ENCODE measurements around the gene NOL9.

NOL9 gene

DNA sequence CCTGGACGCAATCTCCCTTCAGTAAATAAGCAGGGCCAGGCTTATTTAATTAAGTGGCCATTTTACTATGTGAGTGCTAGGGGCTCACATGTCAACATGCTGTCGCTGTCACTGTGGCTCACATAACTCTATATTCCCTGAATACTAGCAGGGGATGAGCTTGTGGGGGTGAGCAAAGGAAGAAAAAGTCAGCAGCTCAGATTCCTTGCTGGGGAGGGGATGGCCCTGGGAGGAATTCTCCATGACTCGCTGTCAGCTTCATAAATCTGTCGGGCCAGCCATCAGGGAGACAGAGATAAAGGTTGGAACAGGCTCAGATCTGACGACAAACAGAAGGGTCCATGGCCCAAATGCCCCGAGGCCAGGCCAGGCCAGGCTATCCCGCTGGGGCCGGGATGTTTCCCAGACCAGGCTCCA is 36.9 kb downstream of the NOL9 start:
- Histone ChIP-seq H2AFZ (ENCODE audit: low read length) (no peak overlapping the region), H3K9me2 (ENCODE audit: low read depth, low read length) (no peaks in the 10 kb centered on the region), H3K9me3 (ENCODE audit: low read length) (no peaks in the 10 kb centered on the region), H4K20me1 (ENCODE audit: insufficient read depth, low read length) (no peaks in the 10 kb centered on the region), H3K27ac (ENCODE audit: low read depth, low read length, poor library complexity, severe bottlenecking) (no peak overlapping the region), H3K4me2 (ENCODE audit: low read length) (no peak overlapping the region), H3K36me3 (ENCODE audit: insufficient read depth, low read length) (peaks cover 10% of the 10 kb centered on the region), H3K79me2 (ENCODE audit: insufficient read depth, low read length) (no peaks in the 10 kb centered on the region), H3K27me3 (ENCODE audit: insufficient read depth, low read length) (no peaks in the 10 kb centered on the region), H3K4me3 (ENCODE audit: low read depth, low read length, poor library complexity, severe bottlenecking) (no peak overlapping the region), H3K9ac (ENCODE audit: low read length) (no peak overlapping the region), H3K4me1 (ENCODE audit: insufficient read depth, low read length, severe bottlenecking) (no peaks in the 10 kb centered on the region), H3F3A (ENCODE audit: insufficient read depth, low read length) (no peaks in the 10 kb centered on the region)
- TF ChIP-seq EZH2 (IDR thresholded peaks at IDR 0.05; ENCODE audit: borderline replicate concordance, low read length) = no peak
- TF ChIP-seq, protein P1, sequence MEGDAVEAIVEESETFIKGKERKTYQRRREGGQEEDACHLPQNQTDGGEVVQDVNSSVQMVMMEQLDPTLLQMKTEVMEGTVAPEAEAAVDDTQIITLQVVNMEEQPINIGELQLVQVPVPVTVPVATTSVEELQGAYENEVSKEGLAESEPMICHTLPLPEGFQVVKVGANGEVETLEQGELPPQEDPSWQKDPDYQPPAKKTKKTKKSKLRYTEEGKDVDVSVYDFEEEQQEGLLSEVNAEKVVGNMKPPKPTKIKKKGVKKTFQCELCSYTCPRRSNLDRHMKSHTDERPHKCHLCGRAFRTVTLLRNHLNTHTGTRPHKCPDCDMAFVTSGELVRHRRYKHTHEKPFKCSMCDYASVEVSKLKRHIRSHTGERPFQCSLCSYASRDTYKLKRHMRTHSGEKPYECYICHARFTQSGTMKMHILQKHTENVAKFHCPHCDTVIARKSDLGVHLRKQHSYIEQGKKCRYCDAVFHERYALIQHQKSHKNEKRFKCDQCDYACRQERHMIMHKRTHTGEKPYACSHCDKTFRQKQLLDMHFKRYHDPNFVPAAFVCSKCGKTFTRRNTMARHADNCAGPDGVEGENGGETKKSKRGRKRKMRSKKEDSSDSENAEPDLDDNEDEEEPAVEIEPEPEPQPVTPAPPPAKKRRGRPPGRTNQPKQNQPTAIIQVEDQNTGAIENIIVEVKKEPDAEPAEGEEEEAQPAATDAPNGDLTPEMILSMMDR (IDR thresholded peaks at IDR 0.05; ENCODE audit: low read length) = no peak

DNA sequence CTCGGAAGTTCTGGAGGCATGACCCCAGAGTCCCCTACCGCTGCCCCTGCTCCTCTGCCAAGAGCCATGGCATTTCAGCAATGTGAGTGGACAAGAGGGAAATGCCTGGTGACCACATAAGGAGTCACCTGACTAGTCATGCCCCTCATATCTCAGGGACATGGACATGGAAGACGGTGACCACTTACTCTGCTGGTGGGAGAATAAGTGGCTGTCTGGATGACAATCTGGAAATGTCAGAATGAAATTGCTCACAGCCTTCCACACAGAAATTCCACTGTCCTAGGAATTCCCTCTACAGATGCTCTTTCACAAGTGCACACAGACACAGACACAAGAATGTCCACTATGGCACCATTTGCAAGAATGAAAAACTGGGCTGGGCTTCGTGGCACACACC is 38.5 kb downstream of the NOL9 start:
- Histone ChIP-seq H2AFZ (ENCODE audit: low read length) (no peak overlapping the region), H4K20me1 (ENCODE audit: insufficient read depth, low read length) (no peaks in the 10 kb centered on the region), H3F3A (ENCODE audit: insufficient read depth, low read length) (no peaks in the 10 kb centered on the region), H3K36me3 (ENCODE audit: insufficient read depth, low read length) (peaks cover under 1% of the 10 kb centered on the region; the same call in 1 of the 2 replicates), H3K79me2 (ENCODE audit: insufficient read depth, low read length) (no peaks in the 10 kb centered on the region), H3K4me3 (ENCODE audit: low read depth, low read length, poor library complexity, severe bottlenecking) (no peak overlapping the region), H3K9me3 (ENCODE audit: low read length) (no peaks in the 10 kb centered on the region), H3K4me1 (ENCODE audit: insufficient read depth, low read length, severe bottlenecking) (no peaks in the 10 kb centered on the region), H3K9ac (ENCODE audit: low read length) (no peak overlapping the region), H3K27ac (ENCODE audit: low read depth, low read length, poor library complexity, severe bottlenecking) (no peak overlapping the region), H3K4me2 (ENCODE audit: low read length) (no peak overlapping the region), H3K27me3 (ENCODE audit: insufficient read depth, low read length) (no peaks in the 10 kb centered on the region; the same call in 1 of the 2 replicates), H3K9me2 (ENCODE audit: low read depth, low read length) (no peaks in the 10 kb centered on the region)
- no peak for TF ChIP-seq EZH2 (IDR thresholded peaks at IDR 0.05; ENCODE audit: borderline replicate concordance, low read length)
- TF ChIP-seq, protein P1 (IDR thresholded peaks at IDR 0.05; ENCODE audit: low read length) = no peak

DNA sequence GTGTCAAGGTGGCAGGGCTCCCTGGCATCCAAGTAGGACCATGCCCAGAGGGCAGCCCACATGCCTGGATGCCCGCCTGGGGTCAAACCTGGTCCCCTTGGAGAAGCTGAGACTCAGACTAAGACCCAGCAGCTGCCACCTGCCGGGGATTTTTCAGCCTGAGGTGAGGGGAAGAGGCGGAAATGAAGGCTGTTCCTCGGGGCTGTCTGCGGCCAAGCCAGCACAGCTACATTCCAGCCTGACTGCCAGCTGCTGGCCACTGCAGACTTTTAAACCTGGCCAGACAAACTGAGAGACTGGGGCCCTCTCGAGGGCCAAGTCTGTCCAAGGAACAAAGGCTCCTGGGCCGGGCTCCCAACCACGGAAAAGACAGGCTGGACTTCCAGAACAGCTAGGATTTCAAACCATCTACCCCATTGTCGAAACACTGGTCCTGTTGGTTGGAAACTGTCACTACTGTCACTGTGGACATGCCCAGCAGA is 41.0 kb downstream of the NOL9 start:
- Histone ChIP-seq H3K9me2 (ENCODE audit: low read depth, low read length) (no peaks in the 10 kb centered on the region), H3F3A (ENCODE audit: insufficient read depth, low read length) (no peaks in the 10 kb centered on the region), H3K9me3 (ENCODE audit: low read length) (no peaks in the 10 kb centered on the region), H4K20me1 (ENCODE audit: insufficient read depth, low read length) (no peaks in the 10 kb centered on the region), H3K4me3 (ENCODE audit: low read depth, low read length, poor library complexity, severe bottlenecking) (no peak overlapping the region), H3K9ac (ENCODE audit: low read length) (no peak overlapping the region), H2AFZ (ENCODE audit: low read length) (no peak overlapping the region), H3K79me2 (ENCODE audit: insufficient read depth, low read length) (no peaks in the 10 kb centered on the region), H3K4me1 (ENCODE audit: insufficient read depth, low read length, severe bottlenecking) (no peaks in the 10 kb centered on the region), H3K27me3 (ENCODE audit: insufficient read depth, low read length) (no peaks in the 10 kb centered on the region; the same call in 1 of the 2 replicates), H3K36me3 (ENCODE audit: insufficient read depth, low read length) (no peaks in the 10 kb centered on the region), H3K4me2 (ENCODE audit: low read length) (no peak overlapping the region), H3K27ac (ENCODE audit: low read depth, low read length, poor library complexity, severe bottlenecking) (no peak overlapping the region)
- no peak for TF ChIP-seq EZH2 (IDR thresholded peaks at IDR 0.05; ENCODE audit: borderline replicate concordance, low read length)
- TF ChIP-seq, protein P1 (IDR thresholded peaks at IDR 0.05; ENCODE audit: low read length) = peak; percentile 11; the same call in 1 of the 2 replicates

Data from OCI-LY1 (cell line).